ENCODE results near the gene GLYAT. TPM values are rescaled to one million over a fixed set of nuclear protein-coding genes. Genes with fewer than 3 reads are reported as not detected.

The GLYAT gene
- total and polyA plus RNA-seq, 4 donors = not detected

DNA sequence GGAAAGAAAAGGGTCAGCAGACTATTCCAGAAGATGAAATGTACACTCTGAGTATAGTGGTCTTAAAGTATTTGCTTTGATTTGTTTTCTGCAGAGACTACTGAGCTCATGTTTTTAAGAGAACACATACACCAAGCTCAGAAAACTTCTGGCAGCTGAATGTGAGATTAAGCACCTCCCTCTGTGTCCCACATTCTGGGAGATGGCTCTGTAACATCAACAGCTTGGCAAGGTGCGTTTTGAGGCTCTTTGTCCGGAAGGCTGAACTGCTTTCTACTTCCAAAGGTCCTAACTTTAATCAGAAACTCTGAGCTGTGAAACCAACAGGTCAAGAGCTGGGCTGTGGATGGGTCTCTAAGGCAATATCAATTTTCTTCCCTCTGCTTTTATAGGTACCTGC lies 36.4 kb upstream of the GLYAT start:
- Histone ChIP-seq H3K36me3 (ENCODE audit: control insufficient read depth in 4 of 4, insufficient read depth in 4 of 4, low read length in 4 of 4) (no peaks in the 10 kb centered on the region), H3K27ac (ENCODE audit: low read depth in 1 of 2, low read length in 1 of 2) (no peak overlapping the region), H3K27me3 (ENCODE audit: control insufficient read depth in 3 of 3, insufficient read depth in 3 of 3, low read length in 2 of 3) (no peaks in the 10 kb centered on the region), H3K4me3 (no peak overlapping the region), H3K4me1 (ENCODE audit: control insufficient read depth in 5 of 5, insufficient read depth in 5 of 5, low read length in 5 of 5) (no peaks in the 10 kb centered on the region), H3K9ac (ENCODE audit: insufficient read depth in 1 of 2, low read length in 2 of 2) (no peak overlapping the region), H3K9me3 (ENCODE audit: control insufficient read depth in 4 of 4, insufficient read depth in 3 of 4, low read length in 3 of 4) (peaks cover 0 to 3% (median 0%) of the 10 kb centered on the region in 4 donors)
- no peak for TF ChIP-seq CTCF (IDR thresholded peaks at IDR 0.05; ENCODE audit: control extremely low read depth, extremely low read depth)
- no peak for ATAC-seq (ENCODE audit: insufficient read depth, low FRiP score)
- DNase-seq = no peak
- WGBS, 2 donors = 81 to 89% methylated on average over 2 of the region's 2 CpGs

DNA sequence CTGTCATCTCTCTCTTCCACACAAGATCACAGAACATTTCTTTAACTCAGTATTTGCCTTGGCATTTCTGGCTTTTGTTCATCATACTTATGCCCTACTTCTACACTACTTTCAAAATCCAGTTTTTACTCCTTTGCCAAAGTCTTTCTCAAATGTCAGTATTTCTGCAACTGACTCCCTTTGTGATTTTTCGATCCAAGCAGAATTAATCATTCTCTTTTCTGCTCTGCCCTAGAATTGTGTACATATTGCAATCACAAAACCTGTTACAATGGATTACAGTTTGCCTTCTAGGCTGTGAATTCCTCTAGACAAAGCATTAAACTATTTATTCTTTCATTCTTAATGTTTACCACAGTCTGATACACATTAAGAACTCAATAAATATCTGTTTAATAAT lies 33.3 kb upstream of the GLYAT start:
- no peak for TF ChIP-seq CTCF (IDR thresholded peaks at IDR 0.05; ENCODE audit: control extremely low read depth, extremely low read depth)
- WGBS, 2 donors = 59 to 94% methylated on average over 1 of the region's 1 CpG
- DNase-seq = no peak

GRCh38 chr11:58763120-58763490 lies 31.4 kb upstream of the GLYAT start:
- Histone ChIP-seq H3K9me3 (ENCODE audit: control insufficient read depth in 4 of 4, insufficient read depth in 3 of 4, low read length in 3 of 4) (no peaks in the 10 kb centered on the region), H3K36me3 (ENCODE audit: control insufficient read depth in 4 of 4, insufficient read depth in 4 of 4, low read length in 4 of 4) (no peaks in the 10 kb centered on the region)
- WGBS, 2 donors = 91 to 97% methylated on average over 1 of the region's 1 CpG

More for the DNA sequence above, 33.3 kb upstream of the GLYAT start:
- H3K9me3 ChIP-seq (ENCODE audit: control insufficient read depth in 4 of 4, insufficient read depth in 3 of 4, low read length in 3 of 4) = no peaks in the 10 kb centered on the region
- H3K9ac ChIP-seq (ENCODE audit: insufficient read depth in 1 of 2, low read length in 2 of 2) = no peak overlapping the region
- no peak overlapping the region for H3K4me3 ChIP-seq
- H3K4me1 ChIP-seq (ENCODE audit: control insufficient read depth in 5 of 5, insufficient read depth in 5 of 5, low read length in 5 of 5) = no peaks in the 10 kb centered on the region
- no peak for ATAC-seq (ENCODE audit: insufficient read depth, low FRiP score)
- H3K27me3 ChIP-seq (ENCODE audit: control insufficient read depth in 3 of 3, insufficient read depth in 3 of 3, low read length in 2 of 3) = no peaks in the 10 kb centered on the region
- H3K36me3 ChIP-seq (ENCODE audit: control insufficient read depth in 4 of 4, insufficient read depth in 4 of 4, low read length in 4 of 4) = no peaks in the 10 kb centered on the region
- no peak overlapping the region for H3K27ac ChIP-seq (ENCODE audit: low read depth in 1 of 2, low read length in 1 of 2)

More at GRCh38 chr11:58763120-58763490, 31.4 kb upstream of the GLYAT start:
- no peak for DNase-seq
- Histone ChIP-seq H3K9ac (ENCODE audit: insufficient read depth in 1 of 2, low read length in 2 of 2) (no peak overlapping the region), H3K27me3 (ENCODE audit: control insufficient read depth in 3 of 3, insufficient read depth in 3 of 3, low read length in 2 of 3) (no peaks in the 10 kb centered on the region), H3K4me3 (no peak overlapping the region), H3K4me1 (ENCODE audit: control insufficient read depth in 5 of 5, insufficient read depth in 5 of 5, low read length in 5 of 5) (no peaks in the 10 kb centered on the region), H3K27ac (ENCODE audit: low read depth in 1 of 2, low read length in 1 of 2) (no peak overlapping the region)
- TF ChIP-seq CTCF (IDR thresholded peaks at IDR 0.05; ENCODE audit: control extremely low read depth, extremely low read depth) = no peak
- ATAC-seq (ENCODE audit: insufficient read depth, low FRiP score) = no peak
